Measurements from ENCODE around the gene SFXN4.

GRCh38 chr10:119138346-119139306 is 26.9 kb downstream of the SFXN4 start:
- TF ChIP-seq, protein P1, sequence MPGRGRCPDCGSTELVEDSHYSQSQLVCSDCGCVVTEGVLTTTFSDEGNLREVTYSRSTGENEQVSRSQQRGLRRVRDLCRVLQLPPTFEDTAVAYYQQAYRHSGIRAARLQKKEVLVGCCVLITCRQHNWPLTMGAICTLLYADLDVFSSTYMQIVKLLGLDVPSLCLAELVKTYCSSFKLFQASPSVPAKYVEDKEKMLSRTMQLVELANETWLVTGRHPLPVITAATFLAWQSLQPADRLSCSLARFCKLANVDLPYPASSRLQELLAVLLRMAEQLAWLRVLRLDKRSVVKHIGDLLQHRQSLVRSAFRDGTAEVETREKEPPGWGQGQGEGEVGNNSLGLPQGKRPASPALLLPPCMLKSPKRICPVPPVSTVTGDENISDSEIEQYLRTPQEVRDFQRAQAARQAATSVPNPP (CRISPR knock-in tag; IDR thresholded peaks at IDR 0.05): no peak
- no peak for TF ChIP-seq POLR2A (IDR thresholded peaks at IDR 0.05; ENCODE audit: insufficient read depth in 1 of 2, low read depth in 2 of 2, low read length in 2 of 2)
- TF ChIP-seq HMGXB3 (CRISPR knock-in tag; IDR thresholded peaks at IDR 0.05; ENCODE audit: borderline replicate concordance): no peak
- TF ChIP-seq, protein P2, sequence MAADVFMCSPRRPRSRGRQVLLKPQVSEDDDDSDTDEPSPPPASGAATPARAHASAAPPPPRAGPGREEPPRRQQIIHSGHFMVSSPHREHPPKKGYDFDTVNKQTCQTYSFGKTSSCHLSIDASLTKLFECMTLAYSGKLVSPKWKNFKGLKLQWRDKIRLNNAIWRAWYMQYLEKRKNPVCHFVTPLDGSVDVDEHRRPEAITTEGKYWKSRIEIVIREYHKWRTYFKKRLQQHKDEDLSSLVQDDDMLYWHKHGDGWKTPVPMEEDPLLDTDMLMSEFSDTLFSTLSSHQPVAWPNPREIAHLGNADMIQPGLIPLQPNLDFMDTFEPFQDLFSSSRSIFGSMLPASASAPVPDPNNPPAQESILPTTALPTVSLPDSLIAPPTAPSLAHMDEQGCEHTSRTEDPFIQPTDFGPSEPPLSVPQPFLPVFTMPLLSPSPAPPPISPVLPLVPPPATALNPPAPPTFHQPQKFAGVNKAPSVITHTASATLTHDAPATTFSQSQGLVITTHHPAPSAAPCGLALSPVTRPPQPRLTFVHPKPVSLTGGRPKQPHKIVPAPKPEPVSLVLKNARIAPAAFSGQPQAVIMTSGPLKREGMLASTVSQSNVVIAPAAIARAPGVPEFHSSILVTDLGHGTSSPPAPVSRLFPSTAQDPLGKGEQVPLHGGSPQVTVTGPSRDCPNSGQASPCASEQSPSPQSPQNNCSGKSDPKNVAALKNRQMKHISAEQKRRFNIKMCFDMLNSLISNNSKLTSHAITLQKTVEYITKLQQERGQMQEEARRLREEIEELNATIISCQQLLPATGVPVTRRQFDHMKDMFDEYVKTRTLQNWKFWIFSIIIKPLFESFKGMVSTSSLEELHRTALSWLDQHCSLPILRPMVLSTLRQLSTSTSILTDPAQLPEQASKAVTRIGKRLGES (CRISPR knock-in tag; IDR thresholded peaks at IDR 0.05; ENCODE audit: borderline replicate concordance): no peak
- TF ChIP-seq ZBTB7A (CRISPR knock-in tag; IDR thresholded peaks at IDR 0.05): no peak
- no peak for TF ChIP-seq ZNF230 (CRISPR knock-in tag; IDR thresholded peaks at IDR 0.05)
